PC-9 (cell line): ENCODE measurements around the gene TTC1. TPM values are rescaled to one million over a fixed set of nuclear protein-coding genes. Genes with fewer than 3 reads are reported as not detected.

ENCODE experiments used
- BruUV-seq: library from RNA; stranded (reverse); fragments of 400-500 nt; replicated peaks from 2 replicates; lab custom pipeline; 2021; lab: Mats Ljungman, UMichigan
- CTCF ChIA-PET: fragments of 300-600 bp; sonication (Branson Sonifier 250); formaldehyde crosslinking; loops from one replicate; lab custom pipeline; 2022; ENCODE audit warnings: antibody characterized with exemption; lab: Charles Lee
- POLR2A ChIA-PET: fragments of 300-600 bp; sonication (Branson Sonifier 250); formaldehyde crosslinking; loops from one replicate; lab custom pipeline; 2022; ENCODE audit warnings: antibody characterized with exemption; ENCODE audit not compliant: unreplicated experiment; lab: Charles Lee
- DNase-seq, 2 experiments: peaks; one replicate each; pipeline versions ENCODE4 v3.0.0 to v3.0.0-alpha.2; 2015 to 2022; ENCODE audit warnings: mixed read lengths in 1 of 2
- H2AFZ ChIP-seq: fragments of 200-600 bp; sonication (generic); 2 replicates; pipeline ENCODE4 v1.8.1; 2017; ENCODE audit warnings: antibody characterized with exemption
- H3F3A ChIP-seq: fragments of 200-600 bp; sonication (generic); 2 replicates; pipeline ENCODE4 v1.8.1; 2017; ENCODE audit warnings: antibody characterized with exemption, mild to moderate bottlenecking, low read depth; ENCODE audit not compliant: insufficient read depth
- H3K27ac ChIP-seq: fragments of 200-600 bp; sonication (generic); 2 replicates; pipeline ENCODE4 v1.6.1; 2016; ENCODE audit warnings: mixed run types
- H3K27me3 ChIP-seq: fragments of 200-600 bp; sonication (generic); 2 replicates; pipeline ENCODE4 v1.6.1; 2016; ENCODE audit warnings: low read depth, mixed run types; ENCODE audit not compliant: insufficient read depth
- H3K36me3 ChIP-seq: fragments of 200-600 bp; sonication (generic); 2 replicates; pipeline ENCODE4 v1.6.1; 2016; ENCODE audit warnings: low read depth, mixed run types
- H3K4me1 ChIP-seq: fragments of 200-600 bp; sonication (generic); replicated peaks from 2 replicates; pipeline ENCODE4 v1.6.1; 2016; ENCODE audit warnings: mixed run types; ENCODE audit not compliant: insufficient read depth
- H3K4me2 ChIP-seq: fragments of 200-600 bp; sonication (generic); 2 replicates; pipeline ENCODE4 v1.6.1; 2017; ENCODE audit warnings: mixed run types
- H3K4me3 ChIP-seq: fragments of 200-600 bp; sonication (generic); 2 replicates; pipeline ENCODE4 v1.6.1; 2016; ENCODE audit warnings: mixed run types
- H3K79me2 ChIP-seq: fragments of 200-600 bp; sonication (generic); 2 replicates; pipeline ENCODE4 v1.6.1; 2017; ENCODE audit warnings: low read depth, mixed run types
- H3K9me2 ChIP-seq: fragments of 200-600 bp; sonication (generic); 2 replicates; pipeline ENCODE4 v1.8.1; 2017; ENCODE audit warnings: mild to moderate bottlenecking; ENCODE audit not compliant: insufficient read depth
- H3K9me3 ChIP-seq: fragments of 200-600 bp; sonication (generic); 2 replicates; pipeline ENCODE4 v1.8.1; 2016; ENCODE audit warnings: low read depth; ENCODE audit not compliant: insufficient read depth
- H4K20me1 ChIP-seq: fragments of 200-600 bp; sonication (generic); 2 replicates; pipeline ENCODE4 v1.8.1; 2017; ENCODE audit not compliant: insufficient read depth
- CTCF ChIP-seq: fragments of 200-600 bp; sonication (generic); conservative IDR thresholded peaks from 2 replicates; pipeline ENCODE4 v1.6.1; 2017; ENCODE audit warnings: mixed run types, antibody characterized with exemption, mild to moderate bottlenecking, moderate library complexity
- EZH2 ChIP-seq: fragments of 200-600 bp; sonication (generic); IDR thresholded peaks from 2 replicates; pipeline ENCODE4 v1.8.0; 2017; ENCODE audit warnings: antibody characterized with exemption, low read depth
- intact Hi-C: fragments of 100-400 bp; cut with micrococcal nuclease; formaldehyde crosslinking; loops from one replicate; pipeline ENCODE4 v1.10.0; 2022; ENCODE audit not compliant: unreplicated experiment
- total RNA-seq: library from RNA; stranded (reverse); gene quantifications from 2 replicates; pipeline ENCODE4 v1.2.3, GENCODE V29; 2021

TTC1 gene
- total RNA-seq, 1 experiment from 2014 or later, result 68.5 TPM

GRCh38 chr5:160087199-160087598, 78.3 kb downstream of the TTC1 start:
- H3K9me3 ChIP-seq, result no peaks in the 10 kb centered on the region
- no peaks in the 10 kb centered on the region for H3K79me2 ChIP-seq
- H4K20me1 ChIP-seq, result no peaks in the 10 kb centered on the region
- H2AFZ ChIP-seq, result no peak overlapping the region
- H3K4me3 ChIP-seq, result no peak overlapping the region
- H3K36me3 ChIP-seq, result no peaks in the 10 kb centered on the region
- no peak overlapping the region for H3K27ac ChIP-seq
- DNase-seq, result no peak
- intact Hi-C loops, result no loop called here
- POLR2A ChIA-PET, result no interaction called here
- peaks cover 7% of the 10 kb centered on the region for H3K4me1 ChIP-seq
- BruUV-seq, result no TSS peak
- H3K9me2 ChIP-seq, result no peaks in the 10 kb centered on the region
- CTCF ChIA-PET, result interaction anchor here (0.6 kb wide), 2 partner anchors 771 to 1718 kb away, joined by 3 read pairs; no protein-coding TSS in a partner anchor
- H3F3A ChIP-seq, result 0 out of 2 replicates have a peak, but pooled peaks cover 8% of the 10 kb centered on the region
- TF ChIP-seq EZH2 (no peak), CTCF (no peak)
- no peak overlapping the region for H3K4me2 ChIP-seq
- no peaks in the 10 kb centered on the region for H3K27me3 ChIP-seq

- no peak overlapping the region for H3K27ac ChIP-seq
- H3K4me2 ChIP-seq, result no peak overlapping the region
- TF ChIP-seq EZH2 (no peak), CTCF (no peak)
- intact Hi-C loops, result no loop called here
- no peaks in the 10 kb centered on the region for H3K4me1 ChIP-seq
- no peaks in the 10 kb centered on the region for H3K27me3 ChIP-seq
- H3K4me3 ChIP-seq, result no peak overlapping the region
- H4K20me1 ChIP-seq, result no peaks in the 10 kb centered on the region
- no peak for DNase-seq
- H2AFZ ChIP-seq, result no peak overlapping the region
- POLR2A ChIA-PET, result interaction anchor here (0.6 kb wide), 1 partner anchor 267 kb away, joined by 3 read pairs; no protein-coding TSS in a partner anchor
- CTCF ChIA-PET, result no interaction called here
- 0 out of 2 replicates have a peak, but pooled peaks cover 6% of the 10 kb centered on the region for H3K36me3 ChIP-seq
- no peaks in the 10 kb centered on the region for H3K9me3 ChIP-seq
- H3K79me2 ChIP-seq, result no peaks in the 10 kb centered on the region
- 0 out of 2 replicates have a peak, but pooled peaks cover 8% of the 10 kb centered on the region for H3F3A ChIP-seq
- BruUV-seq, result no TSS peak
- no peaks in the 10 kb centered on the region for H3K9me2 ChIP-seq
These were observed 79.9 kb downstream of the TTC1 start for GRCh38 chr5:160088805-160089204.

- H3K4me3 ChIP-seq, result no peak overlapping the region
- no TSS peak for BruUV-seq
- no peak overlapping the region for H3K27ac ChIP-seq
- 0 out of 2 replicates have a peak, but pooled peaks cover 6% of the 10 kb centered on the region for H3K36me3 ChIP-seq
- ChIA-PET CTCF (no interaction called here), POLR2A (no interaction called here)
- H4K20me1 ChIP-seq, result no peaks in the 10 kb centered on the region
- no peak overlapping the region for H2AFZ ChIP-seq
- H3K9me2 ChIP-seq, result no peaks in the 10 kb centered on the region
- no peak for DNase-seq
- 0 out of 2 replicates have a peak, but pooled peaks cover 8% of the 10 kb centered on the region for H3F3A ChIP-seq
- TF ChIP-seq CTCF (no peak), EZH2 (no peak)
- H3K4me2 ChIP-seq, result no peak overlapping the region
- intact Hi-C loops, result no loop called here
- no peaks in the 10 kb centered on the region for H3K27me3 ChIP-seq
- no peaks in the 10 kb centered on the region for H3K9me3 ChIP-seq
- no peaks in the 10 kb centered on the region for H3K79me2 ChIP-seq
- H3K4me1 ChIP-seq, result no peaks in the 10 kb centered on the region
These were observed 80.6 kb downstream of the TTC1 start for GRCh38 chr5:160089531-160089930.
